ENCODE measurements around the gene CAMSAP1.

Gene CAMSAP1

GRCh38 chr9:135827301-135827700 lies 80.0 kb downstream of the CAMSAP1 start:
- no peak for DNase-seq

GRCh38 chr9:135826188-135826545 lies 81.2 kb downstream of the CAMSAP1 start:
- no peak for DNase-seq

- no peak for DNase-seq
Measured at GRCh38 chr9:135825435-135826187, 81.7 kb downstream of the CAMSAP1 start.

- no peak for DNase-seq
Measured at GRCh38 chr9:135823036-135823435, 84.3 kb downstream of the CAMSAP1 start.

- DNase-seq, result no peak
Measured at GRCh38 chr9:135822374-135822755, 85.0 kb downstream of the CAMSAP1 start.

- DNase-seq, result no peak
Measured at GRCh38 chr9:135821733-135822373, 85.5 kb downstream of the CAMSAP1 start.

- no peak for DNase-seq
Measured at GRCh38 chr9:135821116-135821515, 86.2 kb downstream of the CAMSAP1 start.

- DNase-seq, result no peak
Measured at GRCh38 chr9:135820661-135821060, 86.7 kb downstream of the CAMSAP1 start.

GRCh38 chr9:135819905-135820304 lies 87.4 kb downstream of the CAMSAP1 start:
- DNase-seq, result no peak

- DNase-seq, result no peak
Measured at GRCh38 chr9:135818718-135819475, 88.4 kb downstream of the CAMSAP1 start.

- DNase-seq, result no peak
Measured at GRCh38 chr9:135817951-135818717, 89.2 kb downstream of the CAMSAP1 start.

GRCh38 chr9:135816651-135816970 lies 90.7 kb downstream of the CAMSAP1 start:
- DNase-seq, result no peak

- no peak for DNase-seq
Measured at GRCh38 chr9:135815830-135816650, 91.3 kb downstream of the CAMSAP1 start.

- DNase-seq, result no peak
Measured at GRCh38 chr9:135815413-135815812, 91.9 kb downstream of the CAMSAP1 start.

GRCh38 chr9:135814421-135815095 lies 92.8 kb downstream of the CAMSAP1 start:
- DNase-seq, result no peak

GRCh38 chr9:135813671-135814290 lies 93.6 kb downstream of the CAMSAP1 start:
- DNase-seq, result no peak

- DNase-seq, result no peak
Measured at GRCh38 chr9:135812961-135813360, 94.4 kb downstream of the CAMSAP1 start.

GRCh38 chr9:135811801-135812200 lies 95.5 kb downstream of the CAMSAP1 start:
- DNase-seq, result no peak

GRCh38 chr9:135810806-135811575 lies 96.4 kb downstream of the CAMSAP1 start:
- no peak for DNase-seq

GRCh38 chr9:135809166-135809565 lies 98.2 kb downstream of the CAMSAP1 start:
- DNase-seq, result no peak
